GM19372 (cell line): ENCODE results near the gene SLC25A23.

Experiments used
- ATAC-seq: cut with Tn5 transposase; IDR thresholded peaks from one replicate; pipeline ENCODE4 v1.9.1; 2021; ENCODE audit warnings: mild to moderate bottlenecking, low read depth, moderate library complexity; ENCODE audit not compliant: unreplicated experiment

SLC25A23 gene

GRCh38 chr19:6481541-6482342, 22.1 kb upstream of the SLC25A23 start, which contains the start of gene DENND1C:
Gene DENND1C, minus strand, starts transcription at chr19:6481787. Its CDS starts 92 bp downstream, at chr19:6481695.
- peak; percentile 53 for ATAC-seq

GRCh38 chr19:6480848-6481415, 21.3 kb upstream of the SLC25A23 start:
- peak; percentile 19 for ATAC-seq

GRCh38 chr19:6479836-6480398, 20.3 kb upstream of the SLC25A23 start:
- ATAC-seq = no peak

GRCh38 chr19:6478815-6479214, 19.2 kb upstream of the SLC25A23 start:
- no peak for ATAC-seq

GRCh38 chr19:6476896-6477431, 17.4 kb upstream of the SLC25A23 start:
- ATAC-seq = no peak

GRCh38 chr19:6476155-6476895, 16.7 kb upstream of the SLC25A23 start:
- no peak for ATAC-seq

- ATAC-seq = no peak
Observed at GRCh38 chr19:6475321-6476108, 15.9 kb upstream of the SLC25A23 start.

GRCh38 chr19:6473647-6474046, 14.1 kb upstream of the SLC25A23 start:
- ATAC-seq = no peak

- ATAC-seq = no peak
Observed at GRCh38 chr19:6472713-6473112, 13.1 kb upstream of the SLC25A23 start.

GRCh38 chr19:6471076-6471475, 11.5 kb upstream of the SLC25A23 start:
- no peak for ATAC-seq

- no peak for ATAC-seq
Observed at GRCh38 chr19:6470173-6470572, 10.6 kb upstream of the SLC25A23 start.

GRCh38 chr19:6467384-6467783, 7.8 kb upstream of the SLC25A23 start:
- ATAC-seq = no peak

GRCh38 chr19:6466526-6467248, 7.1 kb upstream of the SLC25A23 start:
- ATAC-seq = no peak

- no peak for ATAC-seq
Observed at GRCh38 chr19:6465663-6466062, 6.1 kb upstream of the SLC25A23 start.

GRCh38 chr19:6465006-6465405, 5.4 kb upstream of the SLC25A23 start:
- ATAC-seq = no peak

- ATAC-seq = no peak
Observed at GRCh38 chr19:6464070-6464873, 4.7 kb upstream of the SLC25A23 start, which contains the start of gene CRB3. Gene CRB3, plus strand, starts transcription at chr19:6464271. Its CDS starts 431 bp downstream, at chr19:6464702.

- peak; percentile 88 for ATAC-seq
Observed at GRCh38 chr19:6460099-6460884, 700 bp upstream of the SLC25A23 start.
